Measurements from ENCODE around the gene LDB3.

- TF ChIP-seq CTCF (IDR thresholded peaks at IDR 0.05; ENCODE audit: low read length), result peak; percentile 27; the same call in 1 of the 2 replicates
- no peak for TF ChIP-seq EZH2 (IDR thresholded peaks at IDR 0.05; ENCODE audit: borderline replicate concordance, low read length)
Measured at GRCh38 chr10:86684331-86685097, 16.2 kb downstream of the LDB3 start.

Measured in OCI-LY1 (cell line).